GM18520 (cell line): ENCODE results near the gene TMEM178B.
"Not testable (repeated sequence)": the region's sequence is repeated elsewhere in the genome, so short reads cannot be mapped to it uniquely, and the experiment has no call there.

Experiments
- ATAC-seq: cut with Tn5 transposase; IDR thresholded peaks from one replicate; pipeline ENCODE4 v1.9.1; 2021; ENCODE audit not compliant: unreplicated experiment

The TMEM178B gene

DNA sequence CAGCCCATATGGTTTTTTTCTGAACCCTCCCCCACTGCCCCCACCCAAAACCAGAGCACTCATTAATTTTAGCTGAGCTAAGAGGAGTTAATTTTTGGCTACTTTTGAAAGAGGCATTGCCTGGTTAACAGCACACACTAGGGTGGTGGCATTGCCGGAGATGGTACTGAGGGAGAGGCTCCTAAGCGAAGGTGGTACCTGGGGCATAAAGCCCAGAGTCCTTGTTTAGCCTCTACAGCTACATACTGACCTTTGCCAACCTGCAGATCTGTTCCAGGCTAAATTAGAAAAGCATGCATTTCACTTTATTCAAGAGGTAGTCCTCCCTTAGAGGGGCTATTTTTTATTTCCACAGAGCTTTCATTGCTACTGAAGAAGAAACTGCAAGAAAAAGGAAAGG, 304.5 kb downstream of the TMEM178B start:
- no peak for ATAC-seq

DNA sequence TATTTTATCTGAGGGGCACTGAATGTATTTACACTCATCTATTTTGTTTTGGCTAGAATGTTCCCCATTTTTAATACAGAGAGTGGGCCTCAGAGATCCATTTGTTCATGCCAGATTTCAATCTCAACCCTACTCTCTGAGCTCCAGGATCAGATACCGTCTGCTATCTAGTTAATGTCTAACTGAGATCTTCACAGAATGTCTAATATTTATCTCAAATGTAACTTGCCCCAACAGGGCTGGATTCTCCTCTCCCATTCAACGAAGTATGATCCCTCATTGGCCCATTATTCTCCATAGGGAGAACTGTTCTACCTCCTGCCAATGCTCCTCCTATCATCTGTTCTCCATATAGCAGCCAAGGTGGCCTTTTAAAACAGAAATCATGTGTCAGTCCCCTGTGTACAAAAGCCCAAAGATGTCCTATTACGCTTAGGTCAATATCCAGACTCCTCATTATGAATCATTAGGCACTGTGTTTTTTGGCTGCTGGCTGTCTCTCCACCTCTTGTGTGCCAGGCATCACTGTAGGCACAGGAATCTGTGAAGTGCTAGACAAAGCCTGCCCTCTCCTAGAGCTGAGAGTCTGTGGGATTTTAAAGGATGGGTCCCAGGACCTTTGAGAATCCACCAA, 308.0 kb downstream of the TMEM178B start:
- ATAC-seq: no peak

DNA sequence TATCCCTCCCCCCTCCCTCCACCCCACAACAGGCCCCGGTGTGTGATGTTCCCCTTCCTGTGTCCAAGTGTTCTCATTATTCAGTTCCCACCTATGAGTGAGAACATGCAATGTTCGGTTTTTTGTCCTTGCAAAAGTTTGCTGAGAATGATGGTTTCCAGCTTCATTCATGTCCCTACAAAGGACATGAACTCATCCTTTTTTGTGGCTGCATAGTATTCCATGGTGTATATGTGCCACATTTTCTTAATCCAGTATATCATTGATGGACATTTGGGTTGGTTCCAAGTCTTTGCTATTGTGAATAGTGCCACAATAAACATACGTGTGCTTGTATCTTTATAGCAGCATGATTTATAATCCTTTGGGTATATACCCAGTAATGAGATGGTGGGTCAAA, 309.5 kb downstream of the TMEM178B start:
- ATAC-seq: not testable (repeated sequence)

- no peak for ATAC-seq
These were observed 313.0 kb downstream of the TMEM178B start for GRCh38 chr7:141386881-141387280.

DNA sequence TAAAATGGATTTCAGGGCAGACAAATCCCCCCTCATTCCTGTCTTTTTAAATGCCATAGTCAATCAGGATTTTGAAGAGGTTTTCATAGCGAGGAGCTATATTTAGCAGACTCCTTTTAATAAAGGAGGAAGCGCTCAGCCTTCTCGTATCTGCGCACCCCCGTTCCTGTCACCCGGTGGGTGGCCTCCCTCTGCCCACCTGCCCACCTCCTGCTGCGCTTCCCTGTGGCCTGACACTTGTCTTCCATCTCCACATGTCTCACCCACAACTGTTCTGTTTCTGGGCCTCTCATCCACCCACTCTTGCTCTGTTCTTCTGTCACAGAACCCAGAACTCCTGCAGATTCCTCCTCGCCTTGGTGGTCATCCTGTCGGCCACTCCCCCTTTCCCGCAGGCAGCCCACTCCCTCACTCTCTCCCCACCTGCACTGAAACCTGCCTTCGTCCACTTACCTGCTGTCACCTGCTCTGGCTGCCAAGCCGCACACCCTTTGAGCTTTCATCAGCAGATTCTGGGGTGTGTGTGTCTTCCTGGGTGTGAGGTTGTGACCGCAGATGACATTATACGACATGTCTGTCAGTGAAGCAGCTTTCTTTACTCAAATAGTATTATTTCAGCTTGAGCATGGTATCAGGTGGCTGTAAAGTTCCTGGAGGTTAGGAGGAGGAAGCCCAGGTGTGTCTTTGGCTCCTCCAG, 313.8 kb downstream of the TMEM178B start:
- ATAC-seq: no peak

DNA sequence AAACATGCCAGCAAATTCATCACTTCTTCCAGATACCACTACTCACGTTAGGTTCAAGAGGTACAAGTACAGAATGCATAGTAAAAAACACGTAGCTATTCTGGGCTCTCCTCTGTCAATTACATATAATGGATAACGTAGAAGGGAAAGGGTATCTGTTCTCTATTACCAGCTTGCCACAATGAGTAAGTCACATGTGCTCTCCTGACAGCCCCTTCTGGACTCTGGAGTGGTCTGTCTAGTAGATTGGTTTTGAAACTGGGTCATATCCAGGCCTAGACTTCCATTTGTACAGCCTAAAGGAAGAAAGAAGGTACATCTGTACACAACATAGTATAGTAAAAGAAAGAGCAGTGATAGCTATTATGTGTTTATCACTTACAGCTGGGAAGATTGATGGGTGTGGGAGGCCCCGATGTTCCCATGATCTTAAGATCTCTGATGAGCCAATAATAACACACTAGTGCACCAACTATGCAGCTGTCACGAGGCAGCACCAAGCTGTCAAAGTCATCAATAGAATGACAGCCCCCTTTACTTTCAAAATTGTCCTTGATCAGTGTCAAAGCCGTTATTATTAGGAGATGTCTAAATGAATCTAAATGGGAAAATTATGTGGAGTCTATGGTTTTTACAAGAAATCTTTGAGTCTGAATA, 315.4 kb downstream of the TMEM178B start:
- ATAC-seq: no peak

DNA sequence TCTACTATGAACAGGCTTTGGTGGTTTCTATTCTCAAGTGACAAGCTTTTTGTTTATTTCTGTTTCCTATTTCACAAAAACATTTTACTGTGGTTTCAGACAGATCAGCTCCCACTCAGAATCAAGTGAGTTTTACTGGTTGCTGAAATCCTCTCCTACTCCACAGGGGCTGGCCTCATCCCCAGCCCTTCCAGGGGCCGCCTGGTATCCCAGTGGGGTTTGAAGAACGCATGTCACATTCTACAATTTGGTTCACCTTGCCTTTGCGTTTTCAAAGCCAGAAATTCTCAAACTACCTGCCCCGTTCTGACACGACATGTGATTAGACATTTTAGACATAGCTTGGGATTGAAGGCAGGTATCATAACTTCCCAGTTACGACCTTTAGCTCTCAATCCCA, 316.5 kb downstream of the TMEM178B start:
- ATAC-seq: no peak

GRCh38 chr7:141393056-141393455, 319.2 kb downstream of the TMEM178B start:
- ATAC-seq: no peak

DNA sequence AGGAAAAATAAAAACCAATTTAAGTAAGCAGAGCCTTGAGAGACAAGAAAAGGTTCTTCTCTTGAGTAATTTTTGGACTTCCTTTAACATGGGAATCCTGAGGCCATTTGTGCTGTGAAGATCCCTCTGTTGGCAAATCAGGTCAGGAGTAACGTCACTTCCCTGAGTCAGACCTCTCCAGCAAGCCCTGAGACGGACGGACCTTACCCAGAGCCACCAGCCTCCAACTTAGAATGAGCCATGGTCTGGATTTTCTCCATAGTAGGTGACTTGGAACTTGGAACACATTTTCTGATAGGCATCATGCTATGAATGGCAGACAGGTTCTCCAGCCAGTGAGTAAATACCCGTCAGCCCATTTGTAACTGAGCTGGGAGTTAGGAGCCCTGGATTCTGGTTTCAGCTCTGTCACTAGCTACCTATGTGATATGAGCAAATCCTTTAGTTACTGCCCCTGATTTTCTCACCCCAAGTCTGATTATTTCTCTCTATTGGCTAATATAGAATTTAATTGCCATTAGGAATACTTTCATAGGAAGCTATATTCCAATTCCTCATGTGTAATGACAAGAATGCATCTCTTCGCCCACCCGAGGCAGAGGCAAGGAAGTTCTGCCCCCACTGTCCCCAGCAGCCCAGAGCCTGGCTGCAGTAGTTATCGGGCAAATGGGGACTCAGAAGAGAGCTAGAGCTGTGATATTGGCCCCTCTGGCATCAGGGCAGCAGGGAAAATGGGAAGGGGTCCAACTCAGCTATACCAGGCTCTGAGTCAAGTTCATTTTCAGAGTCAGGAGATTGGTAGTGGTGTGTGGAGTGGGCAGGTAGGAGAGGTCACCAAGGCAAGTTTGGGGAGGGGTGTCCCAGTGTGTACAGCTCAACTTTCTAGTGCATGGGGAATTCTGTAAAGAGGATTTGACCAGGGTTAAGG, 323.6 kb downstream of the TMEM178B start:
- no peak for ATAC-seq

GRCh38 chr7:141400356-141400755, 326.5 kb downstream of the TMEM178B start:
- no peak for ATAC-seq

- ATAC-seq: no peak
These were observed 328.6 kb downstream of the TMEM178B start for GRCh38 chr7:141402277-141402996.

DNA sequence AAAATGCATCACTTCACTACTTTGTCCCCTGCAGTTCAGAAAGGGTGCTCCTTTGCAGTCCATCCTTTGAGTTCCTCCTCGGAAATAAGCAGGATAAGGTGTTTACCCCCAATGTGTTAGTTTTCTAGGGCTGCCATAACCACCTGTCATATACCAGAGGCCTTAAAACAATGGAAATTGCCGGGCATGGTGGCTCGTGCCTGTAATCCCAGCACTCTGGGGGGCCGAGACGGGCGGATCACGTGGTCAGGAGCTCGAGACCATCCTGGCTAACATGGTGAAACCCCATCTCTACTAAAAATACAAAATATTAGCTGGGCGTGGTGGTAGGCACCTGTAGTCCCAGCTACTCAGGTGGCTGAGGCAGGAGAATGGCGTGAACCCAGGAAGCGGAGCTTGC, 330.0 kb downstream of the TMEM178B start:
- not testable (repeated sequence) for ATAC-seq

- no peak for ATAC-seq
These were observed 332.5 kb downstream of the TMEM178B start for GRCh38 chr7:141406347-141406746.

DNA sequence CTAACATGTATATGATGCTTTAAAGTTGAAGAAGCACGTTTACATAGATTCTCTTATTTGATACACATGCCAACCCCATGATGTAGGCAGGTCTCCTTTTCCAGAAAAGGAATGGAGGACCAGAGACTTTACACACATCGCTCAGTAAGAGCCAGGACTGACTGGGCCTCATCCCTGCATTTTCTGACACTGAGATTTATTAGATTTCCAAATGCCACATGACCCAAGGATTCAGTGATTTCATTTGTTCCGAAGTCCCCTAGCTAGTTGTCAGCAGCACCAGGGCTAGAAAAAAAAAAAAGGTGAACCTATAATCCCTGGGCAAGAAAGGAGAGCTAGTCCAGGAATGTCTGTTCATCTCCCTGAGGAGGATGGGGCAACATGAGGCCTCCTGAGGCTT, 334.0 kb downstream of the TMEM178B start:
- no peak for ATAC-seq

GRCh38 chr7:141408440-141408839, 334.6 kb downstream of the TMEM178B start:
- ATAC-seq: no peak

DNA sequence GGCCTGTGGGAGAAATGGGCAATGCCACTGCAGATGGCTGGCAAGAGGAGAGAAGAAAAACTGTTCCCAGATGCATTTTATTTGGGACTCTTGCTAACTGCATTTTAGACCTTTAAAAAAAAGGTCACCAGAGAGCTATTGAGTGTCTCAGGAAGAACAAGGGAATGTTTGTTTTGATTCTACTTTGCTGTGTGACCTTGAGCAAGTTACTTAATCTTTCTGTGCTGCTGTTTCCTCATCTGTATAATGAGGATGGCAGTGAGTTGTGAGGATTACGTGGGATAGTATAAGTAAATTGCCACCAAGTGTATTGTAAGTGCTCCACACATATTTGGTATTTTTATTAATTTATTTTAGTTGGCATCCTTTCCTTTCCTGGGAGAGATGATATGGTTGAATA, 335.4 kb downstream of the TMEM178B start:
- ATAC-seq: no peak

GRCh38 chr7:141409801-141410329, 336.0 kb downstream of the TMEM178B start:
- ATAC-seq: no peak

DNA sequence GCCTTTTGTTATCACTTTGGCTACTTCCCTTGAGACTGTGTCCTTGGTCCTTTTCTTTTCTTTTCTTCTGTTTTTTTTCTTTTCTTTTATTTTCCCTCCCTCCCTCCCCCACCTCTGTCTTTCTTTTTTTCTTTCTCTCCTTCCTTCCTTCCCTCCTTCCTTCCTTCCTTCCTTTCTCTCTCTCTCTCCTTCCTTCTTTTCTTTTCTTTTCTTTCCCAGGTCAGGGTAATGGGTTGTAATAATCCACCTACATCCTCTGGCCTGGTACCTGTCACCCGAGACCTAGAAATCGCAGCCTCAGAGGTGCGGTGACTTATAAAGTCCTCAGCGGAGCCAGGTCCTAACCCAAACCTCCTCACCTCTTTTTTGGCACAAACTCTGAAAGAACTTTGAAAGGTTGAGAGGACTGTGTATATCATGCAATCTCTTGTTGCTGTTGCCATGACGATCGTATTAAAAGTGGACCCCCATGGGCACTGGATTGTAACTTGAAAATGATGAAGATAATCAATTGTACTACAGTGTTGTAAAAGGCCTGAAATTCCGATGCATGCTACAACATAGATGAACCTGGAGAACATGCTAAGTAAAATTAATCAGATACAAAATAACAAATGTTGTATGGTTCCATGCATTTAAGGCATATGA, 336.6 kb downstream of the TMEM178B start:
- ATAC-seq: no peak

DNA sequence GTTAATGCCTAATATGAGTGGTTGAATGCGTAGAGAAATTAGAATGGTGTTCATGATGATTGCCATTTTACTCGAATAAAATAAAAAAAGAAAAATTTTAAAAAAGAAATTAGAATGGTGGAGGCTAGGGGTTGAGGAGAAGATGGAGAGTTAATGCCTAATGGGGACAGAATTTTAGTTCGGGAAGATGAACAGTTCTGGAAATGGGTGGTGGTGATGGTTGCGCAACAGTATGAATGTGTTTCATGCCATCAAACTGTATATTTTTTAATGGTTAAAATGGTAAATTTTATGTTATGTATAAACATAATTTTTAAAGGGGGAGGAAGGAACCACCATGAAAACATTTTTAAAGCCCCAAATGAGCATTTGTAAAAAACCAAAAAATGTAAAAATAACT, 337.3 kb downstream of the TMEM178B start:
- no peak for ATAC-seq

DNA sequence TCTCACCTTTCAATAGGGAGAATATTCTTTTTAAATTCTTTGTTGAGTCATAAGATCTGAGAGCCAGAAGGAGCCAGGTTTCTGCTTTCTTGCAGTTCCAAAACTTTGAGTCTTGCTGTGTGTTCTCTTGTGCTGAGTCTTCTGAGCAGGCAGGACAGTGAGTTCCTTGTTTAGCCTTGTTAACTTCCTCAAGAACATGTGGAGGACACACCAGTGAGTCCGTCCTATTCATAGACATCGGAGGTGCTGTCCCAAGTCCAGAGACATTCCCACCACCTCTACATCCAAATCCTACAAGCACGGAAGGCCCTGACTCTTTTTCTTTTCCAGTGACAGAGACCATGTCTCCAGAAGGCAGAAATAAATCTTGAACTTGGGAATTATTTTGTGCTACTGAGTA, 342.1 kb downstream of the TMEM178B start:
- ATAC-seq: no peak
